ENCODE measurements around the gene KRT17.
"Not testable (repeated sequence)": the region's sequence is repeated elsewhere in the genome, so short reads cannot be mapped to it uniquely, and the experiment has no call there.

Gene KRT17

GRCh38 chr17:41653892-41654677, 29.7 kb upstream of the KRT17 start:
- DNase-seq = no peak

- no peak for DNase-seq
These were observed 29.0 kb upstream of the KRT17 start for GRCh38 chr17:41653421-41653820.

DNA sequence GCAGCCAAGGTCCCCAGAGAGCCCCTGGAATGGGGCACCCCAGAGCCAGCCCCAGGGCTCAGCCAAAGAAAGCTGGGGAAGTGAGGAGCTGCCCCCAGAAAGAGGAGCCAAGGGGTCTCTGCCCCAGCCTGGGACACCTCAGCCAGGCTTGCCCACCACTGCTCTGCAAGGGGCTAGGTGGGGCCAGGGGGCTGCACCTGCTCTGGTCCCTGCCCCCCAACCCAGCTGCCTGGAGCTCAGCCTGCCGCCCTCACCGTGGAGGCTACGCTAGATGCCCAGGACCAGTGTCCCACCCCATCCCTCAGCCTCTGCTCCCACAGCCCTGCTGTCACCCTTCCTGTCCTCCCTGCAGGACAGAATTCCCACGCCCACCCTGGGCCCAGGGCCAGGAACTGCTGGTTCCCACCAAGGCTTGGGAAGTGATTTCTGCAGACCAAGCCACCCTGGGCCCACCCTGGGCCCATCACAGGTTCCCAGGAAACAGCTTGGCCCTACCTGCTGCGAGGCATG, 28.1 kb upstream of the KRT17 start:
- no peak for DNase-seq

DNA sequence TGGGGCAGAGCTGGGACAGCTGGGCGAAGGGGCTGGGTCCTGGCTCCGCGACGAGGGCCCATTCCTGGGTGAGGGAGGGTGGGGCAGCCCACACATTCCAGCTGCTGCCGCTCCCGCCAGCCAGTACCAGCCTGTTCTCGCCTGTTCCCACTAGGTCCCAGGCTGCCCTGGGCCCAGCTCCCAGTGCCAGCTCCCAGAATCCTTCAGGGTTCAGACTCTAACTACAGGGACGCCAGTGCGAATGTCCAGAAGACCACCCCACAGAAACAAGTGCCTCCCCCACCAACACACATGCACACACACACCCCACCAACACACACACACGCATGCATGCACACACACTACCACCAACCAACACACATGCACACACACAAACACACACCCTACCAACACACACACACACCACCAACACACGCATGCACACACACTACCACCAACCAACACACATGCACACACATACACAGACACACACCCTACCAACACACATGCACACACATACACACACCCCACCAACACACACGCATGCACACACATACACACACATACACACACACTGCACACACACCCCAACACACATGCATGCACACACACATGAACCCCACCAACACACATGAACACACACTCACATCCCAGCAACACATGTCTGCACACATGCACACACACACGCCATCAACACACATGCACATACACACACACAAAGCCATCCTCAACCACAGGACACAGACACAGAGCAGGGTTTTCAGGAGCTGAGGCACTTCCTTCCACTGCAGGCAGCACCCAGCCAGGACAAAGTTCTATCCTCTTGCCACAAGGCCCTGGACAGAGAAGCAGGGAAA, 27.5 kb upstream of the KRT17 start:
- no peak for DNase-seq

- no peak for DNase-seq
These were observed 26.6 kb upstream of the KRT17 start for GRCh38 chr17:41650794-41651624.

- DNase-seq = no peak
These were observed 25.6 kb upstream of the KRT17 start for GRCh38 chr17:41649923-41650519.

DNA sequence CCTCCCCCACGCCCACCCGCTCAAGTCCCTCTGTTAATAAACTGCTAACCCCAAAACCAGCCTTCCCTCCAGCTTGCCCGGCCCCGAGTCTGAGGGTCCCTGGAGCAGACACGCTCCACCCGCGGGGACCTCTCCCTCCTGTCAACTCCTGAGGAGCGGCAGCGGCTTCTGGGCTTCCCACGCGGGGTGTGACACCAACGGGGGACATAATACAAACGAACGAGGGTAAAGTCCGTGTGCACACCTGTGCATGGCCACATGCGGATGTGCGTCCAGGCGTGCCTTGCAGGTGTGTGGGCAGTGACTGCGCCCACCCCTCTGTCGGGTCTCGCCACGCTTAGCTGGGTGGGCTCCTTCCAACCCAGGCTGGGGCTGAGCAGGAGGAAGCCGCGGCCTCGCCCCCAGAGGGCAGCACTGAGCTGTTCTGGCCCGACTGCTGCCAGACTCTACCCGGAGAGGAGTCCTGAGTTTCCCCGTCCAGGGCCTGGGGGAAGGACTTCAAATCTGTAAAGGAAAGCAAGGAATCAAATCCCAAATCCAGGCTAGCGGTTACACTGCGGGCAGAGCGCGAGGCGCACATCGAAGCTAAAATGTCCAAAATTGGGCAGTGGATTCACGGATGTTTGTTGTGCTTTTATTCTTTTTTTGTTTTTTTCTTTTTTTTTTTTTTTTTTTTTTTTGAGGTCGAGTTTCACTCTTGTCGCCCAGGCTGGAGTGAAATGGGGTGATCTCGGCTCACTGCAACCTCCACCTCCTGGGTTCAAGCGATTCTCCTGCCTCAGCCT, 24.2 kb upstream of the KRT17 start:
- DNase-seq = peak; percentile 81

- DNase-seq = peak; percentile 88
These were observed 23.6 kb upstream of the KRT17 start for GRCh38 chr17:41647940-41648410.

DNA sequence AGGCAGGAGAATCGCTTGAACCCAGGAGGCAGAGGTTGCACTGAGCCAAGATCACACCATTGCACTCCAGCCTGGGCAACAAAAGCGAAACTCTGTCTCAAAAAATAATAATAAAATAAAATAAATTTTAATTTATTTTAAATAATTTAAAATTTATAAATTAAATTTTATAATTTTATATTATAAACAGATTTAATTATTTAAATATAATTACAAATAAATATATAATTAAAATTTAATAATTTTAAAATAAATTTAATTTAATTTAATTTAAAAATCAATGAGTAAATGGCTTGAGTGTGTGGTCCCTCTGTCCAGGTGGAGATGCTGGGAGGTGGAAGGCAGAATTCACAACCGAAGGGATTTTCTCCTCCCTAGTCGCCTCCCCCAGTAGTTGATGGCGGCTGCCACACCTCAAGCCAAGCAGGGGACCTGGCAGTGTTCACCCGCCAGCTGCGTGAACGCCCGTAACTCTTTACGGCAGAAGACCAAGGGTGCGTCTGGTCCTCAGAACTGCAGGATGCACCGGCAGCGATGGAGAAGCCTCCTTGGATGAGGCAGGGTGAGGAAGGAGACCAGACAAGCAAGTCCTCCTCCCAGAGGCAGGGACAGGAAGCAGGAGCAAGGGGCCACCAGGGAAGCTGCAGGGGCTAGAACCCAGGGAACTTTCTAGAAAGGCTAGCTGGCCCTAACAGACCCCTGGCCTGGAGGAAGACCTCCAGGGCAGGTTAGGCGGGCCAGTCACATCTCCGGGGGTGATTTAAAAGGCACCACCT, 22.9 kb upstream of the KRT17 start:
- DNase-seq = no peak

GRCh38 chr17:41642252-41643156, 18.1 kb upstream of the KRT17 start:
- DNase-seq = no peak

- DNase-seq = not testable (repeated sequence)
These were observed 16.2 kb upstream of the KRT17 start for GRCh38 chr17:41640596-41640995.

GRCh38 chr17:41639492-41640473, 15.4 kb upstream of the KRT17 start:
- no peak for DNase-seq

- no peak for DNase-seq
These were observed 14.6 kb upstream of the KRT17 start for GRCh38 chr17:41638941-41639340.

- no peak for DNase-seq
These were observed 13.8 kb upstream of the KRT17 start for GRCh38 chr17:41638194-41638593.

DNA sequence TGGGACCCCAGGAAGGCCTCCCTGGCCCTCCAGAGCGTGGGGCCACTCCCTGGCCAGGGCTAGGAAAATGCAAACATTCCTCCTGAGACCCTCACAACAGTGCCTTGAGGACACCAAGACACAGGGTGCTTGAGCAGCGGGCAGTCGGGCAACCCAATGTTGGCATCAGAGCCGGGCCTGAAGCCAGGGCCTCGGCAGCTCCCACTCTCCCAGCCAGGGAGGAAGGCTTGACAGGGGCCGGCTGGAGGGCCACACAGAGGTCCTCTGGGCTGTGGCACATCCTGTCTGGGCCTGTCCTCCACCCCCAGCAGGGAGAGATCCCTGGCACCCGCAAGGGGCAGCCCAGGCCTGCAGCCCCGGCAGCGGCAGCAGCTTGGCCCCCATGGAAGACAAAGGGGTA, 12.3 kb upstream of the KRT17 start:
- DNase-seq = no peak

DNA sequence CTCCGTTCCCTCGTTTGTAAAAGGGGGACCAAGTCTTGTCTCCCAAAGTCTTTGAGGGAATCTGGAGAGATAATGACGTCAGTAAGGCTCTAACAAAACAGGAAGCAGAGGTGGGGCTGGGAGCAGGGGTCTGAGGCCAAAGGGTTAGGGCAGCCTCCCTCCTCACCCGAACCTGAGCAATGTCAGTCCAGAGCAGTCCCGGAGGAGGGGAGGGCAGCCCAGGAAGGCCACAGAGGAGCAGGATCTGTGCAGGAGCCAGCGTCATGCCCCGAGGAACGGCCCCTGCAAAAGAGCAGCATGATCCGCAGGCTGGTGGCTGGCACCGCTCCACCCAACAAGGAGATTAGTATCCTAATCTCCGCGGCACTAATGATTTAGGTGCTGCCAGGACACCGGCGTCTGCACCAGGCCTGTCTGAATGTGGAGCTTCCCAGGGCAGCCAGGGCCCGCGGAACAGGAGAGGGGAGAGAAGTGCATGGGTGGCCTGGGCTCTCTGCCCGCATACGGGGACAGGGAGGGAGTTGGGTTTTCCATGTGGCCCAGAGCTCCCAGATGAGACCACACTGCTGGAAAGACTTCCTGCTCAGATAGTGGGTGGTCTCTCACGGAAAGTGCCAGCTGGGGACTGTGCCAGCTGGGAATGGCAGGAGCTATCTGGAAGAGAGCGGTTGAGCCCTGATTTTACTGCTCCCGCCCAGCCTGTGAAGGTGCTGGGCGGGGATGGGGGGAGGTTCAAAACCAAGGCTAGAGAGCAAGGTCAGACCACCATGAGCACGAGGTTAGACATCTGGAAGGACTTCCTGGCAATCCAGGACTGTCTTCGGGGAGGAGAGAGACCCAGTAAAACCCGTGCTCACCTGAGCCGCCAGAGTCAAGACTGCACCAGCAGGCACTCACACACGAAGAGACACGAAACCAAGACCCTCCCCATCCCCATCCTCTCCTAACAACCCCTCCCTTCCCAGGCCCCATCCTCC, 11.0 kb upstream of the KRT17 start:
- DNase-seq = no peak

GRCh38 chr17:41634639-41635038, 10.3 kb upstream of the KRT17 start:
- DNase-seq = no peak

Data from NCI-H1436 (cell line).